KMS-11 (cell line): ENCODE results near the gene RNF181.
A peak's percentile ranks its signal among the peaks of the same experiment; 100 is the strongest.

ENCODE experiments used
- H2AFZ ChIP-seq: fragments of 200-600 bp; sonication (generic); 2 replicates; pipeline ENCODE4 v1.6.1; 2016; ENCODE audit warnings: antibody characterized with exemption, mixed run types, low read depth
- H3K27ac ChIP-seq: fragments of 200-600 bp; sonication (generic); 2 replicates; pipeline ENCODE4 v1.6.1; 2016; ENCODE audit warnings: mild to moderate bottlenecking, mixed run types
- H3K27me3 ChIP-seq: fragments of 200-600 bp; sonication (generic); 2 replicates; pipeline ENCODE4 v1.6.1; 2017; ENCODE audit warnings: mild to moderate bottlenecking, low read depth, mixed run types, moderate library complexity; ENCODE audit not compliant: insufficient read depth
- H3K36me3 ChIP-seq: fragments of 200-600 bp; sonication (generic); 2 replicates; pipeline ENCODE4 v1.6.1; 2017; ENCODE audit warnings: mild to moderate bottlenecking, mixed run types; ENCODE audit not compliant: insufficient read depth
- H3K4me1 ChIP-seq: fragments of 200-600 bp; sonication (generic); 2 replicates; pipeline ENCODE4 v1.6.1; 2016; ENCODE audit warnings: mild to moderate bottlenecking, low read depth, mixed run types; ENCODE audit not compliant: poor library complexity, severe bottlenecking
- H3K4me2 ChIP-seq: fragments of 200-600 bp; sonication (generic); 2 replicates; pipeline ENCODE4 v1.7.0; 2016; ENCODE audit warnings: mild to moderate bottlenecking, mixed run types
- H3K4me3 ChIP-seq: fragments of 200-600 bp; sonication (generic); IDR thresholded peaks from 2 replicates; pipeline ENCODE4 v1.6.1; 2017; ENCODE audit warnings: low read depth, low read length, mixed read lengths; ENCODE audit not compliant: insufficient read depth
- H3K79me2 ChIP-seq: fragments of 200-600 bp; sonication (generic); 2 replicates; pipeline ENCODE4 v1.6.1; 2016; ENCODE audit warnings: low read depth, mixed run types; ENCODE audit not compliant: insufficient read depth
- H3K9ac ChIP-seq: fragments of 200-600 bp; sonication (generic); 2 replicates; pipeline ENCODE4 v1.6.1; 2016; ENCODE audit warnings: mild to moderate bottlenecking, mixed run types
- H4K20me1 ChIP-seq: fragments of 200-600 bp; sonication (generic); 2 replicates; pipeline ENCODE4 v1.6.1; 2016; ENCODE audit warnings: mild to moderate bottlenecking, mixed run types; ENCODE audit not compliant: insufficient read depth
- CTCF ChIP-seq: fragments of 200-600 bp; sonication (generic); conservative IDR thresholded peaks from 2 replicates; pipeline ENCODE4 v1.6.1; 2017; ENCODE audit warnings: low read depth, mild to moderate bottlenecking, antibody characterized with exemption, low read length, moderate library complexity, mixed read lengths

The RNF181 gene

GRCh38 chr2:85577386-85578242 lies 17.9 kb upstream of the RNF181 start, which contains the start of gene VAMP8:
Gene VAMP8 (plus strand): TSS chr2:85577586. CDS start chr2:85577647, 61 bp downstream.
- Histone ChIP-seq H3K4me3 (no peak within 1 kb of the TSS), H3K4me1 (no peaks in the 10 kb centered on the region), H3K27ac (no peak within 1 kb of the TSS), H3K9ac (no peak within 1 kb of the TSS), H2AFZ (peak within 1 kb of the TSS; percentile 3; the same call in 1 of the 2 replicates), H3K79me2 (no peaks in the 10 kb centered on the region), H3K36me3 (no peaks in the 10 kb centered on the region), H3K4me2 (no peak within 1 kb of the TSS), H4K20me1 (no peaks in the 10 kb centered on the region), H3K27me3 (peaks cover 13% of the 10 kb centered on the region; the same call in 1 of the 2 replicates)
- TF ChIP-seq CTCF, result no peak

GRCh38 chr2:85578243-85579180 lies 17.0 kb upstream of the RNF181 start:
- no peak overlapping the region for H3K27ac ChIP-seq
- no peak overlapping the region for H3K4me2 ChIP-seq

GRCh38 chr2:85579266-85579935 lies 16.1 kb upstream of the RNF181 start:
- H3K4me1 ChIP-seq, result no peaks in the 10 kb centered on the region
- no peaks in the 10 kb centered on the region for H3K36me3 ChIP-seq
- no peak overlapping the region for H3K27ac ChIP-seq
- no peaks in the 10 kb centered on the region for H4K20me1 ChIP-seq
- no peak overlapping the region for H3K4me3 ChIP-seq
- H3K79me2 ChIP-seq, result no peaks in the 10 kb centered on the region
- TF ChIP-seq CTCF, result no peak
- peaks cover 11% of the 10 kb centered on the region; the same call in 1 of the 2 replicates for H3K27me3 ChIP-seq
- no peak overlapping the region for H3K9ac ChIP-seq
- no peak overlapping the region for H2AFZ ChIP-seq
- no peak overlapping the region for H3K4me2 ChIP-seq

More at GRCh38 chr2:85578243-85579180, 17.0 kb upstream of the RNF181 start:
- Histone ChIP-seq H3K4me1 (no peaks in the 10 kb centered on the region), H3K79me2 (no peaks in the 10 kb centered on the region), H3K27me3 (peaks cover 11% of the 10 kb centered on the region; the same call in 1 of the 2 replicates), H4K20me1 (no peaks in the 10 kb centered on the region), H3K36me3 (no peaks in the 10 kb centered on the region), H3K4me3 (no peak overlapping the region), H2AFZ (no peak overlapping the region), H3K9ac (no peak overlapping the region)
- TF ChIP-seq CTCF, result no peak

GRCh38 chr2:85580206-85580605 lies 15.3 kb upstream of the RNF181 start:
- no peak for TF ChIP-seq CTCF
- Histone ChIP-seq H3K9ac (no peak overlapping the region), H3K27ac (no peak overlapping the region), H3K4me1 (no peaks in the 10 kb centered on the region), H3K4me2 (no peak overlapping the region), H3K36me3 (no peaks in the 10 kb centered on the region), H3K4me3 (no peak overlapping the region), H3K27me3 (peaks cover 11% of the 10 kb centered on the region; the same call in 1 of the 2 replicates), H2AFZ (no peak overlapping the region), H4K20me1 (no peaks in the 10 kb centered on the region), H3K79me2 (no peaks in the 10 kb centered on the region)
